IPS DF 6.9 (cell line): ENCODE results near the gene SLC25A33.

Experiments used
- DNase-seq: peaks from one replicate; pipeline ENCODE4 v3.0.0-alpha.2; 2013; ENCODE audit warnings: low read depth, low spot score
- H3K27ac ChIP-seq: one replicate; pipeline ENCODE4 v1.5.1; 2013; ENCODE audit warnings: low read length, control low read depth
- H3K27me3 ChIP-seq: 2 replicates; pipeline ENCODE4 v1.6.1; 2013; ENCODE audit warnings: mild to moderate bottlenecking, low read length; ENCODE audit not compliant: control insufficient read depth, insufficient read depth
- H3K36me3 ChIP-seq: 2 replicates; pipeline ENCODE4 v1.6.1; 2013; ENCODE audit warnings: low read length; ENCODE audit not compliant: control insufficient read depth, insufficient read depth
- H3K4me1 ChIP-seq: 2 replicates; pipeline ENCODE4 v1.6.1; 2013; ENCODE audit warnings: low read length; ENCODE audit not compliant: control insufficient read depth, insufficient read depth
- H3K4me3 ChIP-seq: 2 replicates; pipeline ENCODE4 v1.5.1; 2013; ENCODE audit warnings: mild to moderate bottlenecking, low read length
- H3K9me3 ChIP-seq: 2 replicates; pipeline ENCODE4 v1.6.1; 2013; ENCODE audit warnings: low read length, inconsistent platforms; ENCODE audit not compliant: control insufficient read depth, insufficient read depth
- WGBS: extraction: QIAGEN DNeasy Blood & Tissue Kit; methylation state at CpG from one replicate; pipeline ENCODE4 v1.1.7; 2013; ENCODE audit warnings: mixed read lengths, missing lambda C conversion rate; ENCODE audit not compliant: insufficient read length, insufficient coverage; 5-methylcytosine and 5-hydroxymethylcytosine counted together

Gene SLC25A33

DNA sequence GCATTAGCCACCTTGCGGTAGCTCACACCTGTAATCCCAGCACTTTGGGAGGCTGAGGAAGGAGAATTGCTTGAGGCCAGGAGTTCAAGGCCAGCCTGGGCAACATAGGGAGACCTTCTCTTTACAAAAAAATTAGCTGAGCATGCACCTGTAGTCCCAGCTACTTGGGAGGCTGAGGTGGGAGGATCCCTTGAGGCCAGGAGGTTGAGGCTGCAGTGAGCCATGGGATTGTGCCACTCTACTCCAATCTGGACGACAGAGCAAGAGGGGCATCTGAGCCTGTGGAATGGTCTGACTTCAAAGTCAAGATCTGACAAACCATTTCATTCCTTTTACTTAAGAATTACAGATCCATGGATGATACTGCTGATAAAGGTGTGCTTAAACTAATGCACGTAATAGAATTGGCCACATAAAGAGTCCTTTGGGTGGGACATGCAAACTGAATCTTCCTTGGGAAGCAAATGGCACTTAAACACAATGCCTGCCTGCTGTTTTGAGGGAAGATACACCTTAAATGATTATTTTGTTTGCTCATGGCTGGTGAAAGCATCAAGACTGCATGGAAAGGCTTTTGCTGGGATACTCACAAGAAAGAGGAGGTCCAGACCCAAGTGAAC lies 47.0 kb downstream of the SLC25A33 start:
- H3K36me3 ChIP-seq: 0 out of 2 replicates have a peak, but pooled peaks cover 2% of the 10 kb centered on the region
- DNase-seq: no peak
- WGBS: no CpG with 5 or more reads among the region's 3 CpGs
- H3K27me3 ChIP-seq: no peaks in the 10 kb centered on the region
- H3K4me1 ChIP-seq: peaks cover 3% of the 10 kb centered on the region; the same call in 1 of the 2 replicates
- H3K9me3 ChIP-seq: no peaks in the 10 kb centered on the region
- no peak overlapping the region for H3K4me3 ChIP-seq
- H3K27ac ChIP-seq: no peak overlapping the region

DNA sequence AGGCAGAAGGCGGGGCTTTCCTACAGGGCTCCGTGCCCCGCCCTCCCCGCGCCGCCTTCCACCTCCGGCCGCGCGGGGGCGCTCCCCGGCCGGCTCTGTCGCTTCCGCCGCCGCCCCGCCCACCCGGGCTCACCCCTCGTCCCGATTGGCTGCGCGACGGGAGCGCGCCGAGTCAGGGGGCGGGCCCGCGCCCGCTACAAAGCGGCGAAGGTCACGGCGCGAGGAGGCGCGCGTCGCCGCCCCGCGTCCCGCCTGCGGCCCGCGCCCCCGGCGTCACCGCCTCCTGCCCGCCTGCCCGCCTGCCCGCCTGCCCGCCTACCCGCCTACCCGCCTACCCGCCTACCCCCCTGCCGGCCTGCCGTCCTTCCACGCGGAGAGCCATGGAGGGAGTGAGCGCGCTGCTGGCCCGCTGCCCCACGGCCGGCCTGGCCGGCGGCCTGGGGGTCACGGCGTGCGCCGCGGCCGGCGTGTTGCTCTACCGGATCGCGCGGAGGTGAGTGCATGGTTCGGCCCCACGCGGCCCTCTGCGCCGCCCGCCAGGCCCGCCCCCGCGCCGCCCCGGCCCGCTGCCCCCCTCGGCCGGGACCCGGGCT lies 49.4 kb downstream of the SLC25A33 start, which contains the start of gene TMEM201:
Gene TMEM201, plus strand, starts transcription at position 361 of the 593 bp plus-strand sequence. Its CDS starts 20 bp downstream, at position 381.
- Histone ChIP-seq H3K27ac (no peak within 1 kb of the TSS), H3K27me3 (no peaks in the 10 kb centered on the region), H3K36me3 (no peaks in the 10 kb centered on the region; the same call in 1 of the 2 replicates), H3K4me3 (peak within 1 kb of the TSS; percentile 100), H3K9me3 (no peaks in the 10 kb centered on the region), H3K4me1 (peaks cover 7% of the 10 kb centered on the region)
- WGBS: no CpG with 5 or more reads among the region's 94 CpGs
- peak; percentile 64 for DNase-seq

- Histone ChIP-seq H3K36me3 (no peaks in the 10 kb centered on the region; the same call in 1 of the 2 replicates), H3K27ac (no peak overlapping the region), H3K4me1 (peaks cover 7% of the 10 kb centered on the region), H3K4me3 (peak overlapping the region; percentile 100; the same call in 1 of the 2 replicates), H3K27me3 (no peaks in the 10 kb centered on the region), H3K9me3 (no peaks in the 10 kb centered on the region)
- no CpG with 5 or more reads among the region's 63 CpGs for WGBS
- no peak for DNase-seq
Observed at GRCh38 chr1:9589144-9589718, 50.0 kb downstream of the SLC25A33 start.

DNA sequence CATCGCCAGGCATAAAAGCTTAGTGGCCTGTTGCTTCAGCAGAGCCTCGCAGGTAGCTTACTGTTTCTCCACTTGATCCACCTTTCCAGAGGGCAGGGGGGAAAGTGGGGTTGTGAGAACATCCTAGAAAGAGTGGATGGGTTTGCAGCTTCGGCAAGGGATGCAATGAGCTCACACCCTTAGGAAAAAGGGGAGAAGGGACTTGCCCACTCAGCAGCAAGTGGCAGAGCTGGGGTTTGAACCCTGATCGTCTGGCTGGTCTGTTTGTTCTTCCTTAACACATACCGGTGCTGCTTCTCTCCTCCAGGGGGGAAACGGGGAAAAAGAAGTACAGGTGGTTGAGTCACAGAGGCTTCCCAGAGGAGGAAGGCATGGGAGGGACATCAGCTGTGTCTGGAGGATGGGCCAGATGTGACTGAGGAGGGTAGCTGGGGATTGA lies 50.5 kb downstream of the SLC25A33 start:
- no peak for DNase-seq
- no peak overlapping the region for H3K27ac ChIP-seq
- no CpG with 5 or more reads among the region's 6 CpGs for WGBS

DNA sequence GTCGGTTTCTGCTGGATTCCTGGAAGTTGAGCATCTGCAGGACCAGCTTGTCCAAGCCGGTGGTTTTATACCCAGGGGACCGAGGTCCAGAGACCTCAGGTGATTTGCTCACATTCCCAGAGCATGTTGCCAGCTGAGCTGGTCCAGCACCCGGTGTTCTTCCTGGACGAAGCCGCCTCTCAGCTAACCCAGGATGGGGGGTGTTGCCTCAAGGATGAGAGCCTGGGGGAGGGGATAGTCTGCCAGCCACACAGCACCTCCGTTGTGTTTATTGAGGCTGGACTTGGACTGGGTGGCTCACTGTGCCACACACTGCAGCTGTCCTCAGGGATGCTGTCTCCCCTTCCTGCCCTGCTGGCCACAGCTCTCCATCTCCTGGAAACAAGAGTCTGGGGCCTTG lies 50.9 kb downstream of the SLC25A33 start:
- no CpG with 5 or more reads among the region's 7 CpGs for WGBS
- Histone ChIP-seq H3K9me3 (no peaks in the 10 kb centered on the region), H3K27ac (no peak overlapping the region), H3K4me3 (no peak overlapping the region), H3K27me3 (no peaks in the 10 kb centered on the region), H3K4me1 (peaks cover 7% of the 10 kb centered on the region), H3K36me3 (no peaks in the 10 kb centered on the region; the same call in 1 of the 2 replicates)
- DNase-seq: no peak

More for the DNA sequence above, 50.5 kb downstream of the SLC25A33 start:
- peak overlapping the region; percentile 100; the same call in 1 of the 2 replicates for H3K4me3 ChIP-seq
- no peaks in the 10 kb centered on the region for H3K27me3 ChIP-seq
- peaks cover 7% of the 10 kb centered on the region for H3K4me1 ChIP-seq
- H3K36me3 ChIP-seq: no peaks in the 10 kb centered on the region; the same call in 1 of the 2 replicates
- no peaks in the 10 kb centered on the region for H3K9me3 ChIP-seq

GRCh38 chr1:9590945-9591668 lies 51.8 kb downstream of the SLC25A33 start:
- no peak overlapping the region for H3K4me3 ChIP-seq
- no peaks in the 10 kb centered on the region for H3K9me3 ChIP-seq
- no peak overlapping the region for H3K27ac ChIP-seq
- no CpG with 5 or more reads among the region's 19 CpGs for WGBS
- peaks cover 7% of the 10 kb centered on the region for H3K4me1 ChIP-seq
- no peaks in the 10 kb centered on the region; the same call in 1 of the 2 replicates for H3K36me3 ChIP-seq
- DNase-seq: no peak
- H3K27me3 ChIP-seq: no peaks in the 10 kb centered on the region

GRCh38 chr1:9591669-9592509 lies 52.6 kb downstream of the SLC25A33 start:
- H3K27ac ChIP-seq: no peak overlapping the region

DNA sequence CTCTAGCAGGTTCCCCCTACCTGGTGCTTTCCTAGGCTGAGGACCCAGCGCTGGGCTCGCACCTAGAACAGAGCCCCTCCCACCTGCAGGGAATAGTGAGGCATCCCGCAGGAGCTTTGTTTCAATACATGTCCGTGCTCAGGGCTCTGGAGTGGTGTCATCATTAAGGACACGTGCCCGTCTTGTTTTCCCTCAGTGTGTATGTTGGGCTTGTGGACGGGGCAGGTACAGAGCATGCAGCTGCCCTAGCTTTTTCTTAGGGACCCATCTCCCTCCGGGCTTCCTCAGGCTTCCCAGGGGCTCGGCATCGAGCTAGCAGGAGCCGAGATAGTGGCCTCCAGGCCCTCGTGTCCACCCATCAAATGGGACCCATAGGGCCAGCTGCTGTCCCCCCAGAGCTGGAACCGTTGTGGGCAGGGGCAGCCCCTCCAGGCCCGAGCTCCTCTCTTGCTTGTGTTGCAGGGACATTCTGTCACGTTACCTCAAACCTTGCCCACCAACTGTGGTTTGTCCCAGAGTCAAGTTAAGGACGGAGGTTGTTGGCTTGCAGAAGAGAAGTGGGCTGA lies 53.3 kb downstream of the SLC25A33 start:
- no peak for DNase-seq
- Histone ChIP-seq H3K9me3 (no peaks in the 10 kb centered on the region), H3K4me1 (peaks cover 7% of the 10 kb centered on the region), H3K27me3 (no peaks in the 10 kb centered on the region), H3K27ac (no peak overlapping the region), H3K36me3 (peaks cover 6% of the 10 kb centered on the region; the same call in 1 of the 2 replicates), H3K4me3 (no peak overlapping the region)
- no CpG with 5 or more reads among the region's 16 CpGs for WGBS

More at GRCh38 chr1:9591669-9592509, 52.6 kb downstream of the SLC25A33 start:
- H3K27me3 ChIP-seq: no peaks in the 10 kb centered on the region
- peaks cover 3% of the 10 kb centered on the region; the same call in 1 of the 2 replicates for H3K36me3 ChIP-seq
- H3K4me3 ChIP-seq: no peak overlapping the region
- no peak for DNase-seq
- no peaks in the 10 kb centered on the region for H3K9me3 ChIP-seq
- peaks cover 7% of the 10 kb centered on the region for H3K4me1 ChIP-seq
- no CpG with 5 or more reads among the region's 22 CpGs for WGBS

- peaks cover 6% of the 10 kb centered on the region for H3K36me3 ChIP-seq
- no peak for DNase-seq
- WGBS: no CpG with 5 or more reads among the region's 9 CpGs
- H3K9me3 ChIP-seq: no peaks in the 10 kb centered on the region
- no peak overlapping the region for H3K27ac ChIP-seq
- peaks cover 7% of the 10 kb centered on the region for H3K4me1 ChIP-seq
- H3K4me3 ChIP-seq: no peak overlapping the region
- no peaks in the 10 kb centered on the region for H3K27me3 ChIP-seq
Observed at GRCh38 chr1:9593147-9593491, 53.9 kb downstream of the SLC25A33 start.
